ENCODE results near the gene ERC1. TPM values are rescaled to one million over a fixed set of nuclear protein-coding genes. Genes with fewer than 3 reads are reported as not detected.

ERC1 gene
- total RNA-seq, 4 donors from 2014 or later: 58.0 to 83.2 (median 73.5) TPM

GRCh38 chr12:1297639-1298175, 306.7 kb downstream of the ERC1 start:
- Histone ChIP-seq H3K27ac (no peak overlapping the region), H3K36me3 (peaks cover 0 to 23% (median 0%) of the 10 kb centered on the region in 3 donors), H3K27me3 (no peaks in the 10 kb centered on the region), H3K4me1 (no peaks in the 10 kb centered on the region), H3K4me3 (no peak overlapping the region), H3K9me3 (no peaks in the 10 kb centered on the region)
- TF ChIP-seq POLR2A (IDR thresholded peaks at IDR 0.05): no peak
- 95 to 99% methylated on average over 4 of the region's 4 CpGs for WGBS, 2 donors
- no peak for DNase-seq (ENCODE audit: low spot score in 2 of 2)

GRCh38 chr12:1300460-1300859, 309.4 kb downstream of the ERC1 start:
- WGBS, 2 donors: 91 to 95% methylated on average over 2 of the region's 2 CpGs
- Histone ChIP-seq H3K4me1 (peaks cover 0 to 6% (median 2%) of the 10 kb centered on the region in 4 donors), H3K36me3 (peaks cover 0 to 14% (median 0%) of the 10 kb centered on the region in 3 donors), H3K27ac (no peak overlapping the region), H3K9me3 (no peaks in the 10 kb centered on the region), H3K27me3 (no peaks in the 10 kb centered on the region), H3K4me3 (no peak overlapping the region)
- DNase-seq (ENCODE audit: low spot score in 2 of 2): no peak
- TF ChIP-seq EP300 (IDR thresholded peaks at IDR 0.05) (no peak), CTCF (IDR thresholded peaks at IDR 0.05) (no peak), POLR2A (IDR thresholded peaks at IDR 0.05) (no peak)

GRCh38 chr12:1302201-1302870, 311.3 kb downstream of the ERC1 start:
- Histone ChIP-seq H3K4me3 (no peak overlapping the region), H3K4me1 (peaks cover 0 to 23% (median 6%) of the 10 kb centered on the region in 4 donors), H3K27ac (no peak overlapping the region), H3K36me3 (peaks cover 0 to 14% (median 0%) of the 10 kb centered on the region in 3 donors), H3K9me3 (no peaks in the 10 kb centered on the region), H3K27me3 (no peaks in the 10 kb centered on the region)
- WGBS, 2 donors: 89 to 94% methylated on average over 7 of the region's 7 CpGs
- no peak for TF ChIP-seq EP300 (IDR thresholded peaks at IDR 0.05)
- no peak for TF ChIP-seq CTCF (IDR thresholded peaks at IDR 0.05)
- no peak for TF ChIP-seq POLR2A (IDR thresholded peaks at IDR 0.05)
- DNase-seq (ENCODE audit: low spot score in 2 of 2): no peak

- TF ChIP-seq POLR2A (IDR thresholded peaks at IDR 0.05): no peak
- no peak for TF ChIP-seq CTCF (IDR thresholded peaks at IDR 0.05)
- TF ChIP-seq EP300 (IDR thresholded peaks at IDR 0.05): no peak
- peaks cover 0 to 3% (median 0%) of the 10 kb centered on the region in 3 donors for H3K36me3 ChIP-seq
- WGBS, 2 donors: 76 to 81% methylated on average over 3 of the region's 3 CpGs
Measured at GRCh38 chr12:1305063-1305434, 314.0 kb downstream of the ERC1 start.

GRCh38 chr12:1305791-1306500, 314.9 kb downstream of the ERC1 start:
- whole genome bisulfite sequencing, 2 donors: 69 to 74% methylated on average over 4 of the region's 4 CpGs
- TF ChIP-seq EP300 (IDR thresholded peaks at IDR 0.05): no peak
- TF ChIP-seq POLR2A (IDR thresholded peaks at IDR 0.05): no peak
- no peak for TF ChIP-seq CTCF (IDR thresholded peaks at IDR 0.05)
- peak overlapping the region in 2 of 4 donors; percentile 37 to 52 for H3K27ac ChIP-seq
- H3K4me1 ChIP-seq: peaks cover 0 to 27% (median 8%) of the 10 kb centered on the region in 4 donors
- no peak overlapping the region for H3K4me3 ChIP-seq
- no peaks in the 10 kb centered on the region for H3K27me3 ChIP-seq
- H3K36me3 ChIP-seq: no peaks in the 10 kb centered on the region
- no peaks in the 10 kb centered on the region for H3K9me3 ChIP-seq
- no peak for DNase-seq (ENCODE audit: low spot score in 2 of 2)

More at GRCh38 chr12:1305063-1305434, 314.0 kb downstream of the ERC1 start:
- Histone ChIP-seq H3K27me3 (no peaks in the 10 kb centered on the region), H3K9me3 (no peaks in the 10 kb centered on the region), H3K27ac (peak overlapping the region in 1 of 4 donors; percentile 13), H3K4me3 (no peak overlapping the region), H3K4me1 (peaks cover 0 to 27% (median 8%) of the 10 kb centered on the region in 4 donors)
- no peak for DNase-seq (ENCODE audit: low spot score in 2 of 2)

All from tibial nerve (tissue), 4 donors.